ENCODE results near the gene UROC1.

UROC1 gene

DNA sequence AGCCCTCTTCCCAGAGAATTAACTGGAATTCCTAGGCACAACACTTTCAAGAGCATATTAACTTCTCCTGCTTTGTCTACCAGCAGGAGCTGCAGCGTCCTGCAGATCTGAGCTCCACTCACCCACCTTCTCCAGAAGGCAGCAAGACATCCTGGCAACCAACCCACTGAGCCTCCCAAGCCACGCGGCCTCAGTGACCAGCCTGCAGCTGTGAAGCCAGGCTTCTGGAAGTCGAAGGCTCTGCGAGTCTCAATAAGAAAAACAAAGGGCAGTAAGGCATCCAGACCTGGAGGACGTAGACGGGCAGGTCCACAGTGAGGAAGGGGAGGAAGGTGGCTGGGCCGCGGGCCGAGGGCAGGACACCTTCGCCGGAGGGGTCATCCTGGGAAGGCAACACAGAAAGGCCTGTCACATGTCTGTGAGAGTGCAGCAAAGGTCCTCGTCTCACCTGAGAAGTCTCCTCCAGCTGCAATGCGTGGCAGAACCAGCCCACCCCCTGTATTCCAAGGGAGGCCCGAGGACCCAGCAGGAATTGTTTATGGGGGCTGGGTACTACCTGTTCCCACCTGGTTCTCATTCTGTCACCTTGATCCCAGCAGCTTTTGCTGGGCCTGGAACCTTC lies 78.1 kb downstream of the UROC1 start:
- no peak for DNase-seq

- DNase-seq: no peak
Measured at GRCh38 chr3:126438746-126439145, 78.8 kb downstream of the UROC1 start.

GRCh38 chr3:126438186-126438585 lies 79.4 kb downstream of the UROC1 start:
- no peak for DNase-seq

DNA sequence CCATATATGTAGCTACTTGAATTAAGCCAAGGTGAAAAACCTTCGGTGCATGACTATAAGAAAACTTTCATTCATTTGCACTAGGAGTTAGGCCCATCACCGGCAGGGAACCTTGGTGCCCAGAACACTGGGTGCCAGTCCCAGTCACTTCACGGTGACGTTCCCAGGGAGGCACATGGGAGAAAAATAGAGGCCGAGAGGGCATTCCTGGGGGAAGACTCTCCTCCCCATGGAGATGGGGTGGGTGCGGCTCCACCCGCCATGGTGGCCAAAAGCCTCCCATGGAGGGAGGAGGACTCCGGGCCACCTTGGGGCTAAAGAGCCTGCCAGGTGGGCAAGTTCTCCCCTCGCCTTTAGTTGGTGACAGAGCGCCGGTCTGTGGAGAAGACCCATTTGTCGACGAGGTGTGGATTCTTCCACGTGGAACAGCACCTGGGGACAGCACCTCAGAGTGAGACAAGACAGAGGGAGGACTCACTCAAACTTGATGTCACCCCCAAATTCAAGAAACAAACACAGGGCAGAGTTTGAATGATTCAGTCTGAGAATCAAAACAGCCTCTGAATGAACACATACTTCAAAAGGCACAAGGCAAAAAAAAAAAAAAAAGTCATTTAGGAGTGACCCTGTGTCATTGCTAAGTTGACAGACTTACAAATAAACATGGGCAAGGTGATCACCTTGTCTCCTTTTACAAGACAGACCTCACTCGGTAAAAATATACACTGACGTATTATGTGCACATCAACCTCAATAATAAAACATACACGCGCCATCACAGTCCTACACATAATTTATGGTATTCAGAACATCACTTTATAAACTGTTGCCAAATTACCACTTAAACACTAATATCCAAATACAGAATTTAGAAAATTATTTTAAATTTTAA lies 80.5 kb downstream of the UROC1 start:
- DNase-seq: no peak

DNA sequence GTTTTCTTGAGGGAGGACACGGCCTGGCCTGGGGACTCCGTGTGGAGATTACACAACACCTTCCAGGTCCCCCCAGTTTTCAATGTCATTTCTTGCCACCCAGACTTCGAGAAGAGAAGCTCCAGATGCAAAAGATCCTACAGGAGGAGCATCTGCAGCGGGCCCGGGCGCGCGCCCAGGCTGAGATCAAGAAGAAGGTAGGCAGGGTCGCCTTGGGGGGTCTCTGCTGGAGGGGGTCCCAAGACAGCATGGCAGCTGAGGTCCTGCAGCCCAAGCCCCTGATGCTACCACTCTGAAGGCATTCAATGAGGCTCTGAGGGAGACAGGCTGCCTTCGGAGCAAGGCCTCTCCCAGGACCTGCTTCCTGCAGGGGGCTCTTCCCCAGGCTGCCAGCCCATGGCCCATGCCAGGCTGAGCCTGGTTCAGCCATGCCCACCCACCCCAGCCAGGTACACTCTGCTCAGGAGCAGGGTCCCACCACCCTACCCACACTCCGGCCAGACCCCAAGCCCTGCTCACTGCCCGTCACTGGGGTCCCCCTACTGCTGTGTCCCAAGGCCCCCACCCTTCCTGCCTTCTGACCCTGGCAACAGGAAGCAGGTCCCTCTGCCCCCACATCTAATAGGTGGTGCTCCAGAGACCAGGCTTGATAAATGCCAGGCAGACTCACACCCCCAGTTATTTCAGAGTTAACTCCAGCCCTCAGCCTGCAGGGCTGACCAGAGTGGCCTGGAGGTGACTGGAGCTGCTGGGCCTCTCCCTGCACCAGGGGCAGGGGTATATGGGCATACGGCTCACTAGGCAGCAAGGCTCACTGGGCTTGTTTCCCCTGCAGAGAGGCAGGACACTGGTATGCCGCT lies 81.9 kb downstream of the UROC1 start:
- DNase-seq: no peak

DNA sequence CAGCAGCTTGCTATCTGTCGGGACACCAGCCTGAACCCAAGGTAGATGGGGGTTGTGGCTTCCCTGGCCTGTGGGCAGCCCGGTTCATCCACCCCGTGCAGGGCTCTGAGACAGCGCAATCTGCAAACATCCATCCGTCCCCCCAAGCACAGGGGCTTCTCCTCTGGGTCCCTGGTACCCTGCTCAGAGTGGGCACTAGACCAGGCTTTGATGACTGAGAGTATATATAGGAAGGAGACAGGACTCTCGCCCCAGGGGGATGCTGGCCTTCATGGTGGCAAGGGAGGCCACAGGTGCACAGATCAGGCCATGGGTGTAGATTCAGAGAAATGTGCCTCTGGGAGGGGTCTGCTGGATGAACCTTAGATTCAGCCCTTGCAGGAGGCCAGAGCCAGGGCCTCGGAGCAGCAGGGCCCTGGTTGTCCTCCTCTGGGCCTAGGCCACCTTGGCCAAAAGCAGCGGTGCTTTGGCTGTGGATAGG lies 82.6 kb downstream of the UROC1 start:
- no peak for DNase-seq

DNA sequence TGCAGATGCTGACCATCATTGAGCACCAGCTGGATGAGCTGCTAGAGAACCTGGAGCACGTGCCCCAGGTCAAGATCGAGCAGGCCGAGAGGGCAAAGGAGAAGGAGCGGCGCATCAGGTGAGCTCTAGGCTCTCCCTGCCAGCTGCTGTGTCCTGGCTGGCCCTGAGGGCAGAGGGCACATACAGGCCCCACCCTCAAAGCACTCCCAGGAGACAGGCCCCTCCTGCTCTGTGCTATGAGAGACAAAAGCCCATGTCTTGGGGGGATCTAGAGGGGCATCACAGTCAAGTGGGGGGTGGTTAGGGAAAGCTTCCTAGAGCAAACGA lies 83.3 kb downstream of the UROC1 start:
- DNase-seq: no peak

GRCh38 chr3:126433496-126434263 lies 83.9 kb downstream of the UROC1 start:
- DNase-seq: no peak

DNA sequence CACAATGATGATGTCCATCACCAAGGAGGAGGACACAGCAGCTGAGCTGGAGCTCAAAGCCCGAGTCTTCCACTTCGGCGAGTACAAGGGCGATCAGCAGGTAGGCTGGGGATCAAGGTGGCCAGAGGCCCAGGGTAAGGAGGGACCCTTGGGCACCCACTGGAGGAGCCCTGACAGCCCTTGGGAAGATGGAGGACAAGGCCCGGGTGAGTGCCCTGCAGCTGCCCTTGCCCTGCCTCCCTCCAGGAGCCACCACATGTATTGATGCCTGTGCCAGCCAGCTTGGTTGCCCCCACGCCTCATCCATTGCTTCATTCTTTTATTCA lies 84.5 kb downstream of the UROC1 start:
- DNase-seq: peak; percentile 6

DNA sequence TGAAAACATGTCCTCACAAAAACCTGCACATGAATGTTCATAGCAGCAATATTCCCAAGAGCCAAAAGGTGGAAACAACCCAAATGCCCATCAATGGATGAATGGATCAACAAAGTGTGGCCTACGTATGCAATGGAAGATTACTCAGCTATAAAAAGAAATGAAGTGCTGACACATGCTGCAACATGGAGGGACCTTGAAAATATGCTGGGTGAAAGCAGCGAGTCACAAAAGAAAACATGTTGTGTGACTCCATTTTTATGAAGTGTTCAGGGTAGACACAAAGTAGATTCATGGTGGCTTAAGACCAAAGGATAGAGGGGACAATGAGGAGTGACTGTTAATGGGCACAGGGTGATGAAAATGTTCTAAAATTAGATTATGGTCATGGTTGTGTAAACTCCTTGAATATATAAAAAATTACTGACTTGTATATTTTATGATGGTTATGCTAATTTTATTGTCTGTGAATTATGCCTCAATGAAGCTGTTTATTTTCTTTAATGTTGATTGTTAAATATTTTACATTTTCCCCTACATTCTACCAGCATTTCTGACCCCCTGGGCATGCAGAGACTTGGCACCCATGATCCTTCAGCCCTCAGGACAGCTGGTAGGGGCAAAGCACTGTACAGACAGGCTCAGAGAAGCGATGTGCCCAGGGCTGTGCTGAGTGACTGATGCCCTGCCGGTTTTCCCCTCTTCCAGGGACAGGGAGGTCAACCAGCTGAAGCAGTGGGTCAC lies 85.0 kb downstream of the UROC1 start:
- no peak for DNase-seq

All from femur (tissue), 1 donor.